OCI-LY1 (cell line): ENCODE results near the gene CEP104.

Experiments
- CTCF ChIP-seq: fragments of 200-600 bp; sonication (generic), shearing (Covaris generic); IDR thresholded peaks from 2 replicates; pipeline ENCODE4 v1.5.1; 2017; ENCODE audit warnings: mild to moderate bottlenecking, antibody characterized with exemption, low read length, moderate library complexity, mixed read lengths
- EZH2 ChIP-seq: fragments of 200-600 bp; sonication (generic), shearing (Covaris generic); IDR thresholded peaks from 2 replicates; pipeline ENCODE4 v1.8.0; 2017; ENCODE audit warnings: borderline replicate concordance, mixed run types, mild to moderate bottlenecking, antibody characterized with exemption, low read length, moderate library complexity, mixed read lengths

- no peak for TF ChIP-seq CTCF
- no peak for TF ChIP-seq EZH2
Observed at GRCh38 chr1:3777078-3777547, 79.9 kb downstream of the CEP104 start.
